Activated effector memory CD4-positive, alpha-beta T cell treated with anti-CD3 and anti-CD28 coated beads, Interleukin-2, amount 50 U/mL, for 16 hours (primary cell): ENCODE results near the gene GOLGA8N.
"Not testable (repeated sequence)": the region's sequence is repeated elsewhere in the genome, so short reads cannot be mapped to it uniquely, and the experiment has no call there.

ENCODE experiments used
- DNase-seq: peaks from one replicate; pipeline ENCODE4 v3.0.0-alpha.2; 2020

The GOLGA8N gene

GRCh38 chr15:32593151-32593550 lies at the start of gene GOLGA8N:
TSS of gene GOLGA8N (plus strand) at chr15:32593456.
- not testable (repeated sequence) for DNase-seq

GRCh38 chr15:32543456-32543855 lies 49.8 kb upstream of the GOLGA8N start:
- not testable (repeated sequence) for DNase-seq

GRCh38 chr15:32545129-32545528 lies 48.1 kb upstream of the GOLGA8N start:
- not testable (repeated sequence) for DNase-seq

DNA sequence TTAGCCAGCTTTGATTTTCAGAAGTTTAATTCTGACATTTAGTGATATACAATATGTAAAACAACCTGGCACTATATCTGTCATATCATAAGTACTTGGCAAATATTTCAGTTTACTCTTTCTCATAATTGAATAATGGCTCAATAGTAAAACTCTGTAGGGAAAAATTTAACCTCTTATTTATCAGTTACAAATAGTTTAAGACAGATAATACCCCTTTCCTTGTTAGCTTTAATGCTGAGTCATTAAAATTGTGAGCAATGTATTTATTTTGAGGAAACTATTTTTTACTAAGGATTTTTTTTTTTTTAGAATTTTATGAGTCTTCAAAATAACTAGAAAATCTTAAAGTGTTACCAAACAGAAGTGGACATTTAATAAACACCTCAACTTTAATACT lies 38.7 kb upstream of the GOLGA8N start:
- not testable (repeated sequence) for DNase-seq

- DNase-seq = not testable (repeated sequence)
Measured at GRCh38 chr15:32562198-32562597, 31.1 kb upstream of the GOLGA8N start.

DNA sequence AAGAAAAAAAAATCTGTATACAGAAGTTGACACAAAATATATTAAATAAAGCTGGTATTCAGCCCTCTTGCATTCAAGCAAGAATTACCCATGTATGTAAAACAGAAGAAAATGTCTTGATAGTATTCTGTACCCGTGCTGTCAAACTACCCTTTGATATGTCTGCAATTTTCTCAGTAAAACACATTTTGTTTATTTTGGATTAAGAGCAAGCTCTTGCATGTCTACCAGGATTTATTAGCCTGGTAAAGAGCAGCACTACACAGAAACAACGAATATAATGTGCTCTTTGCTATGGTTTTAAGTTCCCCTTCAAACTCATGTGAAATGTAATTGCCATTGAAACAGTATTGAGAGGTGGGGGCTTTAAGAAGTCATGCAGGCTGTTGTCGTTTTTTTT lies 24.3 kb upstream of the GOLGA8N start:
- not testable (repeated sequence) for DNase-seq

GRCh38 chr15:32578482-32578881 lies 14.8 kb upstream of the GOLGA8N start:
- DNase-seq = not testable (repeated sequence)

DNA sequence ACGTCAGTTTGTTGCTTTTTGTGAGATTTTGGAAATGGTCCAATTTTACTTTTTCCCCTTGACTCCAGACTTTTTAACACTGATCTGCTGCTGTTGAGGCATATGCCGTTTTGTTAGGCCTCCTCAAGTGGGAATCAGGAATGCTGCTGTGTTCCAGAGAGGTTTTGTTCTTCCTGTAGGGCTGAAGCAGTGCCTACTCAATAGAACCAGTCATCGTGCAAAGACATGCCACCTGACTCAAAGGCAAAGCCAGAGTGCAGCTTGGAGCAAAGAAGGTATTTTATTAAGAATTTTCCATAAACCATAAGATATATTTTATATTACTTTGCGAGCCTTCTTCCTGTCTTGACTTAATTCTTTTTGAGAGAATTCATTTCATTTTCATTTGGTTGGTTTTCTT lies 7.4 kb upstream of the GOLGA8N start:
- DNase-seq = not testable (repeated sequence)

DNA sequence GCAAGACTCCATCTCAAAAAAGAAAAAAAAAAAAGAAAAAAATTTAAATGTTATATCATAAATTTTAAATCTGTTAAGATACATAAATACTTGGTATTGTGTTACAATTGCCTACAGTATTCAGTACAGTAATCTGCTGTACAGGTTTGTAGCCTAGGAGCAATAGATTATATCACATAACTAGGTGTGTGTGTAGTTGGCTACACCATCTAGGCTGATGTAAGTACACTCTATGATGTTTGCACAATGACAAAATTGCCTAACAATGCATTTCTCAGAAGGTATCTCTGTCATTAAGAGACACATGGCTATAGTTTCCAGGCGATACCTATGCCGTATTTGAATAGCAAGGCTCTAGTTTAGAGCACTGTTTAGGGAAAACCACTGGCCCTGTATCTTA lies 16.3 kb downstream of the GOLGA8N start:
- DNase-seq = not testable (repeated sequence)

- DNase-seq = not testable (repeated sequence)
Measured at GRCh38 chr15:32610719-32611118, 17.5 kb downstream of the GOLGA8N start.

GRCh38 chr15:32614712-32615050 lies 21.4 kb downstream of the GOLGA8N start:
- DNase-seq = not testable (repeated sequence)

GRCh38 chr15:32615051-32615870 lies 22.0 kb downstream of the GOLGA8N start, which contains the start of gene ARHGAP11A:
TSS of gene ARHGAP11A (plus strand) at chr15:32615504. CDS start at chr15:32616212, 708 bp downstream.
- peak; percentile 93 for DNase-seq

DNA sequence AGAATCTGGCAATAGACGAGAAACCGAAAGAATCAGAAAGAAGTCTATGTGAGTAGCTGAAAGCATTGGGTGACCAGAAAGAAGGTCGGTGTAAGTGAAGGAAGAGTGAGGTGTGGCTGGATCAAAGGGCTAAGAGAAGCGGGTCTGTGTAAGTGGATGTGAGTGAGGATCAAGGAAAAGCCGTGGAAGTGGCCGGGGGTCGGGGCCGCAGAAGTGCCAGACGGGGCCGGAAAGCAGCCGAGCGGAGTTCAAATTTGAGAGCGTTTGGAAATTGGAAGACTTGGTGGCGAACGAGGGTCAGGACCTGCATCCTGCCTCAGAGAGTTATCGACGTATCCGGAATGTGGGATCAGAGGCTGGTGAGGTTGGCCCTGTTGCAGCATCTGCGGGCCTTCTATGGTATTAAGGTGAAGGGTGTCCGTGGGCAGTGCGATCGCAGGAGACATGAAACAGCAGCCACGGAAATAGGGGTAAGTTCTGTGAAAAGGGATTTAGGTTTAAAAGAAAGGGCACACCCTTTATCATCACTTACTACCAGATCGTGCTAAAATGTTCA lies 22.7 kb downstream of the GOLGA8N start:
- not testable (repeated sequence) for DNase-seq

GRCh38 chr15:32636410-32636809 lies 43.2 kb downstream of the GOLGA8N start:
- no peak for DNase-seq

GRCh38 chr15:32636908-32637567 lies 43.8 kb downstream of the GOLGA8N start:
- no peak for DNase-seq

DNA sequence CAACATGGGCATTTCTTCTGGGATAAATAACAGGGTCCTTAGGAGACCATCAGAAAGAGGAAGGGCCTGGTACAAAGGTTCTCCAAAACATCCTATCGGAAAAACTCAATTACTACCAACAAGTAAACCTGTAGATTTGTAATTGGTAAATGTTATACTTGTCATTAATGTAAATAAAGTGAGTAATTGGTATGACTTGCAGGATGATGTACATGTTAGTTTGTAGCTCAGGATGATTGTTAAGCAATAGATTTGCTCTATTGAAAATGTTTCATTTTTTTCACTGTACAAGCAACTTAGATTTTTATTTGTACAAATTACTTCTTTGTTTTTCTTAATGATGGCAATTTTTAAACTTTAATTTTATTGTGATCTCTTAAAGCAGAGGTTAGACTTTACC lies 44.4 kb downstream of the GOLGA8N start:
- DNase-seq = no peak

- DNase-seq = no peak
Measured at GRCh38 chr15:32641517-32642059, 48.3 kb downstream of the GOLGA8N start, which contains the start of gene SCG5. TSS of gene SCG5 (plus strand) at chr15:32641710. CDS start at chr15:32643593, 1,883 bp downstream.

GRCh38 chr15:32642667-32643435 lies 49.6 kb downstream of the GOLGA8N start:
- no peak for DNase-seq

DNA sequence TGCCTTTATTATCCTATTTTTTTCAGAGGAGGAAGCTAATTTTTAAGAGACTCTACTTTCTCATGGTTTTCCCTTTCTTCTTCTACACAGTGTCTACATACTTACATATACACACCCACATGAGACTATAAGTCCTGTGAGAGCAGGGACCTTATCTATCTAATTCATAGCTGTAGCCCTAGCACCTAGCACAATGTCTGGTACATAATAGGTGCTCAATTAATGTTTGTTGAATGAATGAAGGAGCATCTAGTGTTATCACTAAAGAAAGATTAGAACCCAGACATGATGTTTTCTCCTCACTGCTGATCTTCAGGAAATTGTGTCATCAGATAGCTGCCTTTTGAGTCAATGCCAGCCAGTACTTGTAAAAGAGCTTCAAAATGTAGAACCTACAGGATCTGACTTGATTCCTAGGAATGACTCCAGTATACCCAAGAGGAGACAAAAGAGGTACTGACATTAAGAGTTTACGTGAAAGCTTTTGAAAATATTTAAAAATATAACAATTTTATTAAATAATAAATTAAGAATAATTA lies 50.7 kb downstream of the GOLGA8N start:
- DNase-seq = no peak

DNA sequence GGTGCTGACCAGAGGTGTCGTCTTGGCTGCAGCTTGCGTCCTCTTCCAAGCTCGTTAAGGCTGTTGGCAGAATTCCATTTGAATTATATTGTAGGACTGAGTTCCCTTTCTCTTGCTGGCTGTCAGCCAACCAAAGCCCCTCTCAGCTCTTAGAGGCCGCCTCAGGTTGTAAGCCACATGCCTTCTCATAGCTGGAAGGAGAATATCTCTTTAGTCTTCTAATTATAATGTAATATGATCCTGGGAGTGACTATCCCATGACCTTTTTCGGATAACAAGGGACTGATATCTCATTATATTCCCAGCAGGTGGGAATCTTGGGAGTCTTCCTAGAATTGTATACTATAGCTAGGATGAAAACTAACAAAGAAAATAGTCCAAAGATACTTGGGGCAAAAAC lies 53.0 kb downstream of the GOLGA8N start:
- no peak for DNase-seq

DNA sequence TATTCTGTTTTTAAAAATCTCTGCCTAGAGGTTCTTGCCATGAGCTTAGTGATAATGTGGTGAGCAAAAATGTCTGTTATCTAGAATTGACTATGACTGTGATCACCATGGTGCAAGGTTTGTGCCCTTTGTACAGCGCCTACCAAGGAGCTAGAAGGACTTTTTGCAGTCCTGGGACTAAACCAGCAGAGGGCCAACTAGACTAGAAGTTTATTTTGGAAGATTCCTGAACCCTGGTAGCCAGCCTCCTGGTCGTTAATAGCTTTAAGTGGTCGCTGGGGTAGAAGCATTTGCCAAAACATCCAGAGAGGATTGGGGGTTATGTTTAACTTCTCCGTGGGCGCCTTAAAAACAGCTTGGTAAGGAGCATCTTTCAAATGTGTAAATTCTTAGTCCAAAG lies 56.1 kb downstream of the GOLGA8N start:
- DNase-seq = no peak

- DNase-seq = peak; percentile 75
Measured at GRCh38 chr15:32651229-32651837, 58.1 kb downstream of the GOLGA8N start.
